IPS-11a (cell line): ENCODE measurements around the gene TRAK1.

Experiments used
- H3K4me3 ChIP-seq: one replicate; pipeline ENCODE4 v1.5.1; 2013; ENCODE audit warnings: low read depth, low read length, control low read depth

TRAK1 gene

DNA sequence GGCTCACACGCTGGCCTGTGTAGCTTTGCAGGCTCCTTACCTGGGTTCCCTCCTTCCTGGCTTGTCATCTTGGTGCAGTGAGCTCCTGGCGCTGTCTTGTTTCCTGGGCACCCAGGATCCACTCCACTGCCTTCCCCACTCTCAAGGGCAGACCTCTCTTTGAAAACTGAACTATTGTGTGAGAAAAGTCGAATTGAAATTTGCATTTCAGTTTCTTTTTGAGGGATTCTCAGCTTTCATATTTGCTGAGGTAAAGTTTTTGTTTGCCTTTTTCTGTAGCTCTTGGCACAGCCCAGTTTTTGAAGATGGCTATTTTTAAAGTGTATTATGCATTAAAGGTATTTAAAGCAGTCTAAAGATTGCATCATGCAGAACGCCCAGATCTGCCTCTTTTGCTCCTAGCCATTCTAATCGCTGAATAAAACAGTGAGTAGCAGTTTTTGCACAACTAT is 104.7 kb downstream of the TRAK1 start:
- H3K4me3 ChIP-seq: no peak overlapping the region

DNA sequence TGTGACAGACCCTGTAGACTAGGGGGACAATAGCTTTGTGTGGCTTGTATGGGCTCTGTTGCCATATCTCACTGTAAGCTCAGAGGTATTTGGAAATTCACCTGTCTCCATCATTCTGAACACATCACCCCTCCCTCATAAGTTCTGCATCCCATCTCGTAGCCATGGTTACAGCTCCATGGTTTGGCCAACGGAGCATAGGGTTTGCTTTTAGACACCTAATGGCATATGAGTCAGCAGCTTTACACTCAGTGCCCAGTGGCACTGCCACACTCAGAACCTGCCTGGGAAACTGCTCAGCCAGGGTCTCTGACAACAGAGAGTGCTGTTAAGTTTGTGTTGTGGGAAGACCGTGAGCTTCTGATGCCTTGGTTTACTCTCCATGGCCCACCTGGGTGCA is 107.6 kb downstream of the TRAK1 start:
- no peak overlapping the region for H3K4me3 ChIP-seq

DNA sequence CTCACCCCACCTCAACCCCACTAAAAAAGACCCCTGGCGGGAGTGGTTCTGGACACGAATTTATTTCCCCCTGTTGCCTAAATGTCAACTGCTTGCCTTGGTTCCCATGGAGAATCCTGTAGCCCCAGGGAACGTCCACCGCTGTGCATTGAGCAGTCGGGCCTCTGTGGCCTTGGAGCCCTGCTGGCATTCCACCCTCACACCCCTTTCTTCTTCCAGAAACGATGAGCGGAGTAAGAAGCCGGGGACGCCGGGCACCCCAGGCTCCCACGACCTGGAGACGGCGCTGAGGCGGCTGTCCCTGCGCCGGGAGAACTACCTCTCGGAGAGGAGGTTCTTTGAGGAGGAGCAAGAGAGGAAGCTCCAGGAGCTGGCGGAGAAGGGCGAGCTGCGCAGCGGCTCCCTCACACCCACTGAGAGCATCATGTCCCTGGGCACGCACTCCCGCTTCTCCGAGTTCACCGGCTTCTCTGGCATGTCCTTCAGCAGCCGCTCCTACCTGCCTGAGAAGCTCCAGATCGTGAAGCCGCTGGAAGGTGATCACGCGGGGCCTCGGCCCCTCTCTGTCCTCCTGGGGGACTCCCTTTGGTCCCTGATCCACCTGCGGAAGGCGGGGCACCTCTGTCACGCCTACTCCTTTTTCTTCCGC is 111.2 kb downstream of the TRAK1 start:
- H3K4me3 ChIP-seq: no peak overlapping the region

DNA sequence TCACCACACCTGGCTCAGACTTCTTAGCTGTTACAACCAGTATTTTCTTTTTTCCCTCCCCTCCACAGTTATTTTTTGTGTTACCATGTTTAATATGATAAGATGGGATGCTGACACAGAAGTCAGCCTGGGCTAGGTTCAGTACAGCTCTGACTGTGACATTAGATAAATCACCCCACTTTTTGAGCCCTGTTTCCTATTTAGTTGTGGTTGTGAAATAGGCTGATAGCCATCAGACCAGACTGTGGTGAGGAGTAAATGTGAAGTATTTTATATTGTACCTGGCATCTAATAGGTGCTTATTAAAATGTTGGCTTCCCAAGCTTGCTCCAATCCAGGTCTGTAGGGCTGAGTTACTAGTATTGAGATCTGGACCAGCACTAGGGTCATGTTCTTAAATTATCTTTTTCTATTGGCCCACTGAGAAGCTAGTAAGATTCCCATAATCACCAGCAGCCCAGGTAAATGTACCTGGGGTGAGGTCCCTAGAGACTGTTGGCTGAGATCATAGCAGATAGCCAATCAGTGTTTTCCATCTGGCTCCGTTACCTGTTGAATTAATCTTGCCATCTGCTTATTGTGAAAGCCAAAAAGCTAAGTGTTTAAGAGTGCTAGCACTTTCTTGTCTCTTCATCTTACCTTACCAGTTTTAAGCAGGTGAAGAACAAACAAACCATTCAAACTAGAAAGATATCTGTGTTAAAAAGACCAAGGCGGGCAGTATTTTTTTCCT is 113.9 kb downstream of the TRAK1 start:
- no peak overlapping the region for H3K4me3 ChIP-seq

DNA sequence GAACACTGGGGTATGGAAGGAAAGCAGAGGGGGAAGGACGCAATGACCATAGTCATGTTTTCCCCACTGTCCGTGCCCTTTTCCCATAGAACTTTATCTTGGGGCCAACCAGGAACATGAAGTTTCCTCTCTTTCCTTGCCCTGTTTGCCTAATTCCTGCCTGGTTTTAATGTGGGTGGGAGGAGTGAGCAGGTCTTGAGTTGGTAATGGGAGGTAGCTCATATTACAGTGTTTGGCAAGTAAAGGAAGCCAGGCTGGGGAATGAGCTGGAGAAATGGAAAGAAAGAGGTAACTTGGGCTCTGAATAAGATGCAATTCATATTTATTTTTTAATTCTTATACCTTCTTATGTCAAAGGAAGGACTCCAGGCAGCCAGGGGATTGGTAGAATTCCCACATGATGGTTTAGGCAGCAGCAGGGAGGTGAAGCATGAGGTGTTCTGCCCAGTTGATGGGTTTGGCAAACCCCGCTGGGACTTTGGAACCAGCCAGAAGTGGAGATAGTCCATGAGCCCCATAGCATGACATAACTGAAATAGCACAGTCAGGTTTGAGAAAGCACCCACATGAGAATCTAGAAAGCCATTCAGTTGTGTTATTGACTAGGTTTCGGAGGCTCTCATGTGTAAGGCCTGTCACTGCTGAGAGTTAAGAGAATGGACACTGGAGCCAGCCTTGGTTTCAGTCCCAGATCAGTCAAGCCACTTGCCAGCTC is 114.8 kb downstream of the TRAK1 start:
- no peak overlapping the region for H3K4me3 ChIP-seq

DNA sequence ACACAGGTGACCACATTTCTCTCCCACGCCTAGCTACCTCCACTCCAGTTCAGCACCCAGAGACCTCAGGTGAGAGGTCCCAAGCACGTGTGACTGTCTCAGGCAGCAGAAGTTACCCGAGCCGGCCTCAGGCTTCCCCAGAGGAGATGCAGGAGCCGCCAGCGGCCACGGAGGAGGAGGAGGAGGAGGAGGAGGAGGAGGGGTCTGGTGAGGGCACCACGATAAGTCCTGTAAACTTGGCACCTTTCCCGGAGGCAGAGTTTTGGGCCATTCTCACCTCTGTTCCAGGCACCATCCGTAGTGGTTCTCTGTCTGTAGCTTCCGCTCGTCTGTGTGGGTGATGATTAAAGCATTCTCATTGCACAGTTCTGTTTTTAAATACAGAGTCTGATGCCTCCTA is 118.8 kb downstream of the TRAK1 start:
- no peak overlapping the region for H3K4me3 ChIP-seq

DNA sequence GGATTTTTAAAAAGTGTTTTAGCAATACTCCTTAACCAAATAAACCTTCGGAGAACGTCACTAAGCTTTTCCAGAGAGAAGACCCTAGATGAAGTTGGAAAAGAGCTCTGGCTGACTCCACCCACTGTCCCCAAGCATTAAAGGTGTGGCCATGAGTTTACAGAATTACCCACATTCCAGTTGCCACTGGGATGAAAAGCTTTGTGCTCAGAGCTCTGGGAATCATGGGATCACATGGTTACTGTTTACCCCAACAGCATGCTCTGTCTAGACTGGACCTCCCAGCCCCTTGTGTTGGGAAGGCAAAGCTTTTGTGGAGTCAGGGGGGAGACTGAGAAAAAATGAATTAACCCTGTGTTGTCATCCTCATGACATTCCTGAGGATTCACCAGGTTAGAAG is 119.6 kb downstream of the TRAK1 start:
- no peak overlapping the region for H3K4me3 ChIP-seq

DNA sequence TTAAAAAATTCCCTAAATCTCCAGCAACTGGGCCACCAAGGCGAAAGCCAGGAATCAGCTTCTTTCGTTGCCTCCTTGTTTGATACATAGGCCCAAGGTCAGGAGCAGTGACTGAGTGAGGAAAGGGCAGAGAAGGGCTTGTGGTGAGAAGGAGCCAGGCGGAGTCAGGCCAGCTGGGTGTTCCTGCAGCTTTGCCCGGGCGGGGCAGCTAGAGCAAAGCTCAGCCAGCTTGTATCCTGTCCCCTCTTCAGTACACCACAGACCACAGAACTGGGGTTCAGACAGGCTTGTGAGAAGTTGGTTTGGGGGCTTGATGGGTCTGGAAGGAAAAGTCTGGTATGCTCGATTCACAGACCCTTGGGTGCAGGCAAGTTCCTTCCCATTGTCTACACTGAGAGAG is 122.3 kb downstream of the TRAK1 start:
- no peak overlapping the region for H3K4me3 ChIP-seq

DNA sequence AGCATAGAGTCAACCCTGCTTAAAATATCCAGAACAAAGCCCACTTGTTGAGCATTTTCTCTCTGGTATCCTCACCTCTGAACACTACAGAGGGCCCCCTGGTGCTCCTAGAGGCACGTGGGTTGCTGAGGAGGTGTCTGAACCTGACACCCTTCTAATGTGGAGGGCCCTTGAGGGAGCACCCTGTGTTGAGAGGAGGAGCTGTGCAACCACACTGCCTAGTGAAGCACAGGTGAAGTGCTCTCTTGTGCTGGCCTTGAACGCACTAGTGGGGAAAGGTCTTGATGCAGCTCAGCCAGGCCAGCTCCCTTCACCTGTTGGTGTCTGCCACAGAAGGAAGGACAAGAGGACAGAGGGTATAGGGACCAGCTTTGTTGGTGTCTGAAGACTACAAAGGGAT is 122.9 kb downstream of the TRAK1 start:
- no peak overlapping the region for H3K4me3 ChIP-seq

DNA sequence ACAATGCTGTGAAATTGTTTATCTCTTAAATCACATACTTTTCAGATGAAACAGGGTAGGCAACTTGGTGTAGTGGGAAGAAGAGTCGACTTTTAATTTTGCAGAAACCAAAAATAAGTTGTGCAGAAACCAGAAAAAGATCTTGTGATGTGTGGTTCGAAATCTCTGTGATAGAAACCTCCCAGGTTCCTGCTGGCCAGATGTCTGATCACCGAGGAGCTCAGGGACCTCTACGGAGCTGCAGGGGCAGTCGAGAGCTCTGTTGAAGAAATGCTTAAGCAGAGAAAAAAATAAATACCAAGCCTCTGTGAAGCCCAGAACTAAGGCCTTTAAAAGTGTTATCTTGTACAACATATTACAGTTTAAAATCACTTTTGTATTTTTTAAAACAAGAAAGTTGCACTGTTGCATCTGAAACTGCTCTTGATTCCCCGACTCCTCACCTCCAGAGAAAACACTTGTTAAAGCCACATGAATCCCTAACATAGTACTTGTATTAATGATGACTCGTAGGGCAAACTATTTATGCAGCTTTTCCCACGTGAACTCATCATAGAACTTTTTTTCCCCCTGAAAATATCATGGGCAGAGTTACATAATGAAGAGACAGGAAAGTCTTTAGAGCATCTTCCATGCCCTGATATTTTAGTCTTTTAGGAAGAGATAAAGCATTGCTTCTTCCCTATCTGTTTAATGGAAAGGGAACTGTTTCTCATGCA is 123.6 kb downstream of the TRAK1 start:
- no peak overlapping the region for H3K4me3 ChIP-seq

DNA sequence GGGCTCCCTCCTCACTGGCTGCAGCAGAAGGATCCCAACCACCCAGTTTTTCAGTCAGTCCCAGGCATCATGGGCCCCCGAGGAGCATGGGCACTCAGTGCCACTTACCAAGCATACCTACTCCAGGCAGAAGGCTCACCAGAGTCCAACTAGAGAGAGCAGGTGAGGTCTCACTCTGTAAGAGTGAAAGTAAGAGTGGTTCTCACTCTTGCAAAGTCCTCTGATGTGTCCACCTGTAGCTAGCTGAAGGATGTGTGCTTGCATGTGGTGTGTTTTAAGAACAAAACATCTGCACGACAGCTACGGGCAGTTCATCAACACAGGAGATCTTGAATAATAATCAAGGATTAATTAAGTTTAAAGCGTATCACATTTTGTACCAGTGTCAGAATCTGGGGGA is 125.1 kb downstream of the TRAK1 start:
- H3K4me3 ChIP-seq: no peak overlapping the region

DNA sequence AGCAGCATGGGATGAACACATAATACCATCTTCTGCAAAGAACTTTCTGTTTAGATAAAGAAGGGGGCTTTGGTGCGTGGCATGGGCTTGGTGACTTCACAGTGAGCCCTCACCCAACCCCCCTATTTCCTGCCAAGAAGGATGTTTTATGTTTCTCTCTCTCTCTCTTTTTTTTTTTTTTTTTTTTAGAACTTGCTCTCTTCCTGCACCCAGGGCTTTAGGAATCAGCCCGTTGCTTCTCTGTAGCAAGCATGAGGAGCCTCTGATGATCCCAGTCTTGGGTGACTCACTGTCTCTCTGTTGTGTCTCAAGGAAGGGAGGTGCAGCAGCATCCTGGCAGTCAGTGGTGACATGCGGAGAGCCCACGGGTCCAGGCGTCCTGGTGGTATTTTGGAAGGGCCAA is 125.8 kb downstream of the TRAK1 start:
- H3K4me3 ChIP-seq: no peak overlapping the region

DNA sequence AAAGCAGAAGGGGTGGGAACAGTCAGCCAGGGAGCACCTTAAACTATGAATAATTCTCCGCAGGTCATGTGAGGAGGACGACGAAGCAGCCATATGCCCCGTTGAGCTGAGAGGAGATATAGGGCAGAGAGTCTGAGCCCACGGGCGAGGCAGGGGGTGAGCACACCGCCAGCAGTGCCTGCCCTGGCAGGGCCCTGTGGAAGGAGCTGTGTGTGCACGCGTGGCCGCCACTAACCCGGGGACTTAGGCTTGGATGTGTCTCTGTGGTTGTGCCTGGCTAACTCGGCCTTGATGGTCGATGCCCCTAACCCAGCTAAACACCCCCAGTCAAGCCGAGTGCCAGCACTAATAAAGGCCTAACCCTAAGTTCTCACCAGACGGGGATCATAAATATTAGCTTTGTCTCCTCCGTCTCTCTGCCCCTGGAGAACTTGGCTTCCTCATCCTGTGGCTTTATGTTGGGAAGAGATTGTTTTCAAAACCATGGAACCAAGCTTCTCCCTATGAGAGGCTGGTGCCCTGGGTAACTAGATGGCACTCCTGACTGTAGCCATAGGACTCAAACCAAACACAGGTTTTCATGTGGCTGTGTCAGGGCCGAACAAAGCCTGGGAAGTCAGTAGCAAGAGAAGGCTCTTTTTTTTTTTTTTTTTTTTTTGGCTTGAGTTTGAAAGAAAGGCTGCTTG is 129.4 kb downstream of the TRAK1 start:
- H3K4me3 ChIP-seq: no peak overlapping the region

DNA sequence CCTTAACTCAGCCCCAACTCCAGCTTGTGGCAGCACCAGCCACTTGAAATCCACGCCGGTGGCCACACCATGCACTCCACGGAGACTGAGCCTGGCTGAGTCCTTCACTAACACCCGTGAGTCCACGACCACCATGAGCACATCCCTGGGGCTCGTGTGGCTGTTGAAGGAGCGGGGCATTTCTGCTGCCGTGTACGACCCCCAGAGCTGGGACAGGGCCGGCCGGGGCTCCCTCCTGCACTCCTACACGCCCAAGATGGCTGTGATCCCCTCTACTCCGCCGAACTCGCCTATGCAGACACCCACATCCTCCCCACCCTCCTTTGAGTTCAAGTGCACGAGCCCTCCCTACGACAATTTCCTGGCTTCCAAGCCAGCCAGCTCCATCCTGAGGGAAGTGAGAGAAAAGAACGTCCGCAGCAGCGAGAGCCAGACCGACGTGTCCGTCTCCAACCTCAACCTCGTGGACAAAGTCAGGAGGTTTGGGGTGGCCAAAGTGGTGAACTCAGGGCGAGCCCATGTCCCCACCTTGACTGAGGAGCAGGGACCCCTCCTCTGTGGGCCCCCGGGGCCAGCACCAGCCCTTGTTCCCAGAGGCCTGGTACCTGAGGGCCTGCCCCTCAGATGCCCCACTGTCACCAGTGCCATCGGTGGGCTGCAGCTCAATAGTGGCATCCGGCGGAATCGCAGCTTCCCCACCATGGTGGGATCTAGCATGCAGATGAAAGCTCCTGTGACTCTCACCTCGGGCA is 132.0 kb downstream of the TRAK1 start:
- H3K4me3 ChIP-seq: no peak overlapping the region

DNA sequence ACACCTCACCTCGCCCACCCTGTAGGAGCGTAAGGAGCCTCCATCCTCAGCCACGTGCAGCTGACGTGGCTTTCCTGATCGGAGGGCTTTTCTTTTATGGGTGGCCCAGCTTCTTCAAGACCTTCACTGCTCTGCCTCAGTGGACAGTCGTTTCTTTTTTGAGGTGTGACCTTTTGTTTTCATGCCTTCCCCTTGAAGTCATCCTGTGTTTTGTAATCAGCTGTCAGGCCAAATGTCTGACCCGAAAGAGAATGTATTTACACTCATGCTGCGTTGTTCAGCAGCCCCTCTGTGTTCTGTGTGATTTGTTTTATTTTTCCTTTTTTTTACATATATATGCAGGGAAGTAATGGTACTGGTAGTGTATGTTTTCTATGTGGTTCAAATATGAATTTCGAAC is 133.0 kb downstream of the TRAK1 start:
- H3K4me3 ChIP-seq: no peak overlapping the region

DNA sequence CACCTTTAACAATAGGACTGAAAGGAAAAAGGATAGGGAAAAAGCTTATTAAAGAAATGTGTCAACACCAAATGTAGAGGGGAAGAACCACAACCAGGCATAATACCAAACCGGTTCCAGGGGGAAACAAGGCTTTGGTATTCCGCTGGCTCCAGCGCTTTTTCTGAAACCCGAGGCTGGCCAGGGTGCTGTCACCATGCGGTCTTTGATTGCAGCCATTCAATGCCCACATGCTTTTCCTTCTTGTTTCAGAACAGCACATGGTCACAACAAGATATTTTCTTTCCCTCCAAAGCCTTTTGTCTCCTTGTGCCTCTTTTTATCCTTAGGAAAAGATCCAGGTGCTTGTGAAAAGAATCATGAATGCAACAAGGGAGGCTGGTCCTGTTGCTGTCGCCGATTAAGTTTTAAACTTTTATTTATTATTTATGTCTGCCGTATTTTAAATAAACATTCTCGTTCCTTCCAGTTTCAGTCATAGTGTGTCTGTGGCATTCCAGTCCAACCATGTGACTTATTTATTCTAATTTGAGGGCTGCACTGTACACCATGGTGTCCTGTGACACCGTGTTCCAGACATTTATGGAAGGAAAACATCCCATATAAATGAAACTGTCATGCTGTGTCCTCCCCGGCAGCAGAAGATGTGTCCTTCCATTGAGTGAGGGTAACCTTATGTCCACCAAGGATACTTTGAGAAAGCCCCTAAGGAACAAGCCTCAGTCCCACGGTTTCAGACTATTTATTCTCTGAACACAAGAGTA is 133.7 kb downstream of the TRAK1 start:
- H3K4me3 ChIP-seq: no peak overlapping the region

DNA sequence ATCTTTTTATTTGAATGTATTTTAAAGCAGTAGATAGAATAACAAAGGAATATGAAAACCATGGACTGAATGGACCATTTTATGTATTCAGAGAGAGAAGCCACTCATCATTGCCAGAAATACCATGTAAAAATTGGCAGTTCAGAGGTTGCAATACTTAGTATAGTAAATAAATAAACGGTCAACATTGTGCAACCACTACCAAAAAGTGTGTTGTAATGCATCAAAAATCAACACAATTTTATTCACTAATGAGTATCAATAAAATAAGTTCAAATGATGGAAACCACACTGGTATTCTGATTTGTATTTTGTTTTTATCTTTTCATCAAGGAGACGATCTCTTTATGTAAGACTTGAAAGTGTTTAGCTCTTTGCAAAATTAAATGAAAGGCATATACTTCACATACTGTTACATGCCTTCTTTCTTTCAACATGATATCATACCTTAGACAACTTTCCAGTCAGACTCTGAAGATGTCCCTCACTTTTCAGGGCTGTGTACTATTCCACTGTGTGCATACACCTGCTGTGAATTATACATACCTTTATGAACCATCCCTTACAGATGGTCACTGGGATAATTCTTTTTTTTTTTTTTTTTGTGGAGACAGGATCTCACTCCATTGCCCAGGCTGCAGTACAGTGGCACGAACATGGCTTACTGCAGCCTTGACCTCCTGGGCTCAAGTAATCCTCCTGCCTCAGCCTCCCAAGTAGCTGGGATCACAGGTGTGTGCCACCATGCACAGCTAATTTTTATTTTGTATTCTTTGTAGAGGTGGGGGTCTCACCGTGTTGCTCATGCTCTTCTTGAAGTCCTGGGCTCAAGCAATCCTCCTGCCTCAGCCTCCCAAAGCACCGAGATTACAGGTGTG is 134.6 kb downstream of the TRAK1 start:
- no peak overlapping the region for H3K4me3 ChIP-seq
